ENCODE measurements around the gene LRIT3.

Gene LRIT3

DNA sequence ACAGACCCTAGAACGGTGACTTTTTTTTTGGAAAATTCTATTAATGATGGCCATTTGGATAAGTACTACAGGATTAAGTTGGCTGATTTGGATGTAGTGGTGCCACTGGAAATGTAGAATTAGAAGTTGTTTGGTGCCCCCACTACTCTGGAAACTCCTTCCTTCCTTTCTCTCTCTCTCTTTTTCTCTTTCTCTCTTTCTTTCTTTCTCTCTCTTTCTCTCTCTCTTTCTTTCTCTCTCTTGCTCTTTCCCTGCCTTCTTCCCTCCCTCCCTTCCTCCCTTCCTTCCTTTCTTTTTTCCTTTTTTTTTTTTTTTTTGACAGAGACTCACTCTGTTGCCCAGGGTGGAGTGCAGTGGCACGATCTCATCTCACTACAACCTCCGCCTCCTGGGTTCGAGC is 29.6 kb upstream of the LRIT3 start:
- no peak for TF ChIP-seq CTCF (IDR thresholded peaks at IDR 0.05; ENCODE audit: low read depth, low read length, missing control alignments)
- H3K4me3 ChIP-seq (ENCODE audit: low read depth, low read length): no peak overlapping the region
- in situ Hi-C loops (cut with HindIII; ENCODE audit: low sequenced_read_pairs): no loop called here

GRCh38 chr4:109820563-109820962 is 27.3 kb upstream of the LRIT3 start:
- in situ Hi-C loops (cut with HindIII; ENCODE audit: low sequenced_read_pairs): no loop called here
- peak; percentile 35 for DNase-seq (ENCODE audit: low read depth)
- H3K4me3 ChIP-seq (ENCODE audit: low read depth, low read length): no peak overlapping the region
- no peak for TF ChIP-seq CTCF (IDR thresholded peaks at IDR 0.05; ENCODE audit: low read depth, low read length, missing control alignments)

More for the DNA sequence above, 29.6 kb upstream of the LRIT3 start:
- DNase-seq (ENCODE audit: low read depth): no peak

- TF ChIP-seq CTCF (IDR thresholded peaks at IDR 0.05; ENCODE audit: low read depth, low read length, missing control alignments): no peak
- no peak overlapping the region for H3K4me3 ChIP-seq (ENCODE audit: low read depth, low read length)
- no peak for DNase-seq (ENCODE audit: low read depth)
- in situ Hi-C loops (cut with HindIII; ENCODE audit: low sequenced_read_pairs): no loop called here
Measured at GRCh38 chr4:109821185-109821584, 26.7 kb upstream of the LRIT3 start.

DNA sequence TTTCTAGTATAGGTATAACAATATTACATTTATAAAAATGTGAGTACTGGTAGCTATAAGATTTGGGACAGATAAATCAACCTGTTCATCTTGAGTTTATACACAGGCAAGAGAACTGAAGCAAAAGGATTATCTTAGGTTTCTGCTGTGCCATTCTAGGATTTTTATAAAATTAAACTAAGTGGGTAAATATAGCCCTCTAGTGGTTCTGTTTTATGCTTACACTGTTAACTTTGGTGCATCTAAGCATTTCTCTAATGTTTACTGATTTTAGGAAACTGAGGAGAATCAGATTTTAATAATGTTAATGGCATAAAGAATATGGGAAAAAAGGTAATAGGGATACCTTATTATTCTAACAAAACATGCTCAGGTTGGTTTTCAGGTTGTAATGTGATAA is 21.2 kb upstream of the LRIT3 start:
- in situ Hi-C loops (cut with HindIII; ENCODE audit: low sequenced_read_pairs): no loop called here
- H3K4me3 ChIP-seq (ENCODE audit: low read depth, low read length): no peak overlapping the region
- TF ChIP-seq CTCF (IDR thresholded peaks at IDR 0.05; ENCODE audit: low read depth, low read length, missing control alignments): peak; percentile 30
- DNase-seq (ENCODE audit: low read depth): no peak

- H3K4me3 ChIP-seq (ENCODE audit: low read depth, low read length): no peak within 1 kb of the TSS
- in situ Hi-C loops (cut with HindIII; ENCODE audit: low sequenced_read_pairs): no loop called here
- no peak for TF ChIP-seq CTCF (IDR thresholded peaks at IDR 0.05; ENCODE audit: low read depth, low read length, missing control alignments)
- DNase-seq (ENCODE audit: low read depth): no peak
Measured at GRCh38 chr4:109827672-109828071, 20.2 kb upstream of the LRIT3 start, which contains the start of gene RRH. TSS of gene RRH (plus strand) at chr4:109827972. CDS start at chr4:109828028, 56 bp downstream.

DNA sequence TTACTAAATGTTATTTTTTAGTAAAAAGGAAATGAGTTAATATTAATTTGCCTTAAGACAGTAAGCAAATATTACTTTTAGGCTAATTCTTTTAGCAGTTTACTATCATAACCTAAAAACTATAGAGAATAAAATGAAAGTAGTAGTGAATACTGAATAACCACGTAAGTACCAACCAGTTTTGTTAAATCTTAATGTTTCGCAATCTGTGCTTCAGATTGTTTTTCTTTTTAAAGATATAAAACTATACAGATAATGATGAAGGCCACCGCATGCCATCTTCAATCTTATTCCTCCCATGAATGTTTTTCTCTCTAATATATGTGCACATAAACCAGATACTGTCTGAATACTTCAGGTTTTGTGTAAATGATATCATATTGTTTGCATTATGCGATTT is 14.2 kb upstream of the LRIT3 start:
- TF ChIP-seq CTCF (IDR thresholded peaks at IDR 0.05; ENCODE audit: low read depth, low read length, missing control alignments): no peak
- DNase-seq (ENCODE audit: low read depth): no peak
- no peak overlapping the region for H3K4me3 ChIP-seq (ENCODE audit: low read depth, low read length)
- in situ Hi-C loops (cut with HindIII; ENCODE audit: low sequenced_read_pairs): no loop called here

GRCh38 chr4:109836985-109837384 is 10.9 kb upstream of the LRIT3 start:
- no peak overlapping the region for H3K4me3 ChIP-seq (ENCODE audit: low read depth, low read length)
- no peak for DNase-seq (ENCODE audit: low read depth)
- in situ Hi-C loops (cut with HindIII; ENCODE audit: low sequenced_read_pairs): no loop called here
- no peak for TF ChIP-seq CTCF (IDR thresholded peaks at IDR 0.05; ENCODE audit: low read depth, low read length, missing control alignments)
